ENCODE results near the gene RAD9B. TPM values are rescaled to one million over a fixed set of nuclear protein-coding genes. Genes with fewer than 3 reads are reported as not detected.
A peak's percentile ranks its signal among the peaks of the same experiment; 100 is the strongest.
"Not testable (repeated sequence)": the region's sequence is repeated elsewhere in the genome, so short reads cannot be mapped to it uniquely, and the experiment has no call there.

RAD9B gene
- total and polyA plus RNA-seq, 7 experiments from 2014 or later: 0.53 to 2.9 (median 1.0) TPM

DNA sequence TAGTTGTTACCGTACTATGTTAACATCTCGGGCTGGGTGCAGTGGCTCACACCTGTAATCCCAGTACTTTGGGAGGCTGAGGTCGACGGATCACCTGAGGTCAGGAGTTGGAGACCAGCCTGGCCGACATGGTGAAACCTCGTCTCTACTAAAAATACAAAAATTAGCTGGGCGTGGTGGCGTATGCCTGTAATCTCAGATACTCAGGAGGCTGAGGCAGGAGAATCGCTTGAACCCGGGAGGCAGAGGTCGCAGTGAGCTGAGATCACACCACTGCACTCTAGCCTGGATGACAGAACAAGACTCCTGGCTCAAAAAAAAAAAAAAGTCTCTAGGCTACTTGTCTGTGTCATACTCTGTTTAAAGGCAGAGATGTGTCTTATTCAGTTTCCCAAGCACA lies 36.4 kb upstream of the RAD9B start:
- DNase-seq; H3K9me3 ChIP-seq (ENCODE audit: control insufficient read depth in 2 of 3, low read length in 3 of 3); H3K9me3 Mint-ChIP-seq; ATAC-seq; H3K27me3 Mint-ChIP-seq; H3K27me3 ChIP-seq (ENCODE audit: control insufficient read depth in 2 of 2, insufficient read depth in 2 of 2, low read length in 2 of 2); H3K4me3 ChIP-seq (ENCODE audit: low read length); H3K27ac ChIP-seq (ENCODE audit: low read depth, low read length): not testable (repeated sequence)
- CTCF ChIA-PET: interaction anchor here (1.2 to 5.3 kb wide), 2 partner anchors 34 to 136 kb away, joined by 9 to 49 read pairs; no protein-coding TSS in a partner anchor
- peaks cover 10 to 19% of the 10 kb centered on the region in 2 donors for H3K4me1 ChIP-seq (ENCODE audit: control insufficient read depth in 2 of 2, insufficient read depth in 2 of 2, low read length in 2 of 2)
- Mint-ChIP-seq H3K4me1 (peaks cover 16 to 71% (median 40%) of the 10 kb centered on the region in 7 donors), H3K36me3 (peaks cover 0 to 14% (median 7%) of the 10 kb centered on the region in 5 donors), H3K27ac (peak overlapping the region in 1 of 9 donors; percentile 74), H3K4me3 (peak overlapping the region in 3 of 10 donors; percentile 10 to 63 (median 36))
- peaks cover 0 to 26% (median 0%) of the 10 kb centered on the region in 3 experiments for H3K36me3 ChIP-seq (ENCODE audit: control insufficient read depth in 2 of 3, insufficient read depth in 3 of 3, low read length in 3 of 3)
- intact Hi-C loops (cut with micrococcal nuclease): loop anchor here (5.0 kb wide), 3 partner anchors 87 to 468 kb away; partner anchors contain the start of genes ANKRD13A (in 1 of the 2) and GIT2 (in 1 of the 2)
- POLR2A ChIA-PET: interaction anchor here (0.6 to 5.2 kb wide), 4 partner anchors 14 to 1589 kb away, joined by 3 to 88 read pairs (median 4); partner anchors contain the start of genes ARPC3, RAD9B and VPS29

DNA sequence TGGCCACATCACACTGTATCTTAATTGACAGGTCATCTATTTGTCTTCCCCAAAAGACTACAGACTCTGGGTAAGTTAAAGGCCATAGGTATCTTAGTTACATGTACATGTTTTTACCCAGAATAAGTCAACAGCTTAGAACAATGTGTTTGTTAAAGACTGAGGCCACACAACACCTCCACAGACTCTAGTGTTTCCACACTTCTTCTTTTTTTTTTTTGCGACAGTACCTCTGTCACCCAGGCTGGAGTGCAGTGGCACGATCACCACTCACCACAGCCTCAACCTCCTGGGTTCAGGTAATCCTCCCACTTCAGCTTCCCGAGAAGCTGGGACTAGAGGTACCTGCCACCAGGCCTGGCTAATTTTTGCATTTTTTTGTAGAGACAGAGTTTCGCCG lies 35.3 kb upstream of the RAD9B start:
- Histone ChIP-seq H3K4me3 (ENCODE audit: low read length) (no peak overlapping the region), H3K27me3 (ENCODE audit: control insufficient read depth in 2 of 2, insufficient read depth in 2 of 2, low read length in 2 of 2) (no peaks in the 10 kb centered on the region), H3K9me3 (ENCODE audit: control insufficient read depth in 2 of 3, low read length in 3 of 3) (no peaks in the 10 kb centered on the region), H3K27ac (ENCODE audit: low read depth, low read length) (peak overlapping the region; percentile 90), H3K36me3 (ENCODE audit: control insufficient read depth in 2 of 3, insufficient read depth in 3 of 3, low read length in 3 of 3) (peaks cover 0 to 25% (median 0%) of the 10 kb centered on the region in 3 experiments), H3K4me1 (ENCODE audit: control insufficient read depth in 2 of 2, insufficient read depth in 2 of 2, low read length in 2 of 2) (peaks cover 10 to 19% of the 10 kb centered on the region in 2 donors)
- peaks cover 0 to 3% (median 0%) of the 10 kb centered on the region in 11 donors for H3K9me3 Mint-ChIP-seq
- POLR2A ChIA-PET: interaction anchor here (1.1 to 5.2 kb wide), 4 partner anchors 16 to 118 kb away, joined by 3 to 88 read pairs (median 4); partner anchors contain the start of genes ARPC3, RAD9B and VPS29
- H3K27me3 Mint-ChIP-seq: no peaks in the 10 kb centered on the region
- H3K36me3 Mint-ChIP-seq: peaks cover 0 to 14% (median 8%) of the 10 kb centered on the region in 5 donors
- H3K27ac Mint-ChIP-seq: peak overlapping the region in 1 of 9 donors; percentile 45
- intact Hi-C loops (cut with micrococcal nuclease): loop anchor here (5.0 kb wide), 3 partner anchors 86 to 469 kb away; partner anchors contain the start of genes ANKRD13A (in 1 of the 2) and GIT2 (in 1 of the 2)
- CTCF ChIA-PET: interaction anchor here (0.5 to 5.3 kb wide), 5 partner anchors 18 to 225 kb away, joined by 3 to 49 read pairs (median 6); partner anchors contain the start of gene ARPC3
- DNase-seq: no peak
- peaks cover 20 to 74% (median 40%) of the 10 kb centered on the region in 7 donors for H3K4me1 Mint-ChIP-seq
- H3K4me3 Mint-ChIP-seq: peak overlapping the region; percentile 21 to 100 (median 62)
- ATAC-seq: no peak

DNA sequence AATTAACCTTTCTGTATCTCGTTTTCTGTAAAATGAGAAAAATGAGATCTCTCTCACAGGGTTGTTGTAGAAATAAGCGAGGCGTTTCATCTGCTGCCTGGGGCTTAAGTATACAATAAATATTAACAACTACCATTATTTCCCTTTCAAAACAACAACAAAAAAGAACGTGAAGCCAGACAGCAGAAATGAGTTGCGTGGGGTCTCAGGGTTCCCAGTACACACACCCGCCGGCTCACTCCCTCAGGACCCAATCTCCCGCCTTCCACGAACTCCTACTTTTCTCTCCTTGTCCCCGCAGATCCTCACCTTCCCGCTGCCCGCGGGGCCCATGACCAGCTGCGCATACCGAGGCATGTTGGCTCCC lies 34.3 kb upstream of the RAD9B start:
- peak overlapping the region; percentile 90 for H3K27ac ChIP-seq (ENCODE audit: low read depth, low read length)
- peaks cover 10 to 19% of the 10 kb centered on the region in 2 donors for H3K4me1 ChIP-seq (ENCODE audit: control insufficient read depth in 2 of 2, insufficient read depth in 2 of 2, low read length in 2 of 2)
- ATAC-seq: no peak
- Mint-ChIP-seq H3K9me3 (peaks cover 0 to 3% (median 0%) of the 10 kb centered on the region in 11 donors), H3K36me3 (peaks cover 0 to 14% (median 8%) of the 10 kb centered on the region in 5 donors), H3K27ac (peak overlapping the region; percentile 88 to 98 (median 94)), H3K27me3 (no peaks in the 10 kb centered on the region), H3K4me3 (peak overlapping the region; percentile 90 to 100 (median 96)), H3K4me1 (peaks cover 20 to 68% (median 36%) of the 10 kb centered on the region in 7 donors)
- ChIA-PET CTCF (interaction anchor here (0.8 to 5.3 kb wide), 13 partner anchors 11 to 272 kb away, joined by 3 to 49 read pairs (median 6); partner anchors contain the start of genes ARPC3, RAD9B and VPS29), POLR2A (interaction anchor here (0.6 to 5.2 kb wide), 29 partner anchors 9 to 275 kb away, joined by 3 to 88 read pairs (median 5); partner anchors contain the start of genes ARPC3, ATP2A2, HVCN1 and PPP1CC)
- DNase-seq: no peak
- intact Hi-C loops (cut with micrococcal nuclease): loop anchor here (1.0 to 5.0 kb wide), 14 partner anchors 18 to 471 kb away; partner anchors contain the start of genes ARPC3 (in 2 of the 2), PPP1CC (in 2 of the 2), PPTC7 (in 2 of the 2) and RAD9B (in 2 of the 2)
- peaks cover 0 to 18% (median 0%) of the 10 kb centered on the region in 3 experiments for H3K36me3 ChIP-seq (ENCODE audit: control insufficient read depth in 2 of 3, insufficient read depth in 3 of 3, low read length in 3 of 3)
- peak overlapping the region; percentile 95 for H3K4me3 ChIP-seq (ENCODE audit: low read length)
- H3K27me3 ChIP-seq (ENCODE audit: control insufficient read depth in 2 of 2, insufficient read depth in 2 of 2, low read length in 2 of 2): no peaks in the 10 kb centered on the region
- no peaks in the 10 kb centered on the region for H3K9me3 ChIP-seq (ENCODE audit: control insufficient read depth in 2 of 3, low read length in 3 of 3)

- Histone ChIP-seq H3K36me3 (ENCODE audit: control insufficient read depth in 2 of 3, insufficient read depth in 3 of 3, low read length in 3 of 3) (peaks cover 0 to 18% (median 0%) of the 10 kb centered on the region in 3 experiments), H3K4me3 (ENCODE audit: low read length) (peak within 1 kb of the TSS; percentile 95), H3K27ac (ENCODE audit: low read depth, low read length) (peak within 1 kb of the TSS; percentile 90), H3K9me3 (ENCODE audit: control insufficient read depth in 2 of 3, low read length in 3 of 3) (no peaks in the 10 kb centered on the region), H3K4me1 (ENCODE audit: control insufficient read depth in 2 of 2, insufficient read depth in 2 of 2, low read length in 2 of 2) (peaks cover 10 to 19% of the 10 kb centered on the region in 2 donors), H3K27me3 (ENCODE audit: control insufficient read depth in 2 of 2, insufficient read depth in 2 of 2, low read length in 2 of 2) (no peaks in the 10 kb centered on the region)
- H3K4me3 Mint-ChIP-seq: peak within 1 kb of the TSS; percentile 90 to 100 (median 96)
- H3K36me3 Mint-ChIP-seq: peaks cover 0 to 14% (median 8%) of the 10 kb centered on the region in 5 donors
- H3K4me1 Mint-ChIP-seq: peaks cover 20 to 68% (median 36%) of the 10 kb centered on the region in 7 donors
- DNase-seq (peak; percentile 83 to 98 (median 98)), ATAC-seq (peak; percentile 94)
- H3K27ac Mint-ChIP-seq: peak within 1 kb of the TSS; percentile 88 to 98 (median 95)
- peaks cover 0 to 3% (median 0%) of the 10 kb centered on the region in 11 donors for H3K9me3 Mint-ChIP-seq
- CTCF ChIA-PET: interaction anchor here (0.7 to 5.3 kb wide), 16 partner anchors 12 to 356 kb away, joined by 3 to 49 read pairs (median 6); partner anchors contain the start of genes ARPC3, PPP1CC, RAD9B and VPS29
- H3K27me3 Mint-ChIP-seq: no peaks in the 10 kb centered on the region
- intact Hi-C loops (cut with micrococcal nuclease): loop anchor here (1.0 to 5.0 kb wide), 18 partner anchors 18 to 471 kb away; partner anchors contain the start of genes ARPC3 (in 2 of the 2), PPP1CC (in 2 of the 2), PPTC7 (in 2 of the 2) and RAD9B (in 2 of the 2)
- POLR2A ChIA-PET: interaction anchor here (0.5 to 5.2 kb wide), 40 partner anchors 8 to 1086 kb away, joined by 3 to 88 read pairs (median 4); partner anchors contain the start of genes ARPC3, ATP2A2, HVCN1 and PPP1CC
Observed at GRCh38 chr12:110468214-110469048, 33.7 kb upstream of the RAD9B start, which contains the start of the genes FAM216A and GPN3. FAM216A (plus strand) TSS chr12:110468845; CDS start chr12:110468876, 31 bp downstream. GPN3 (minus strand) TSS chr12:110468257; CDS start chr12:110468203, 54 bp downstream.

DNA sequence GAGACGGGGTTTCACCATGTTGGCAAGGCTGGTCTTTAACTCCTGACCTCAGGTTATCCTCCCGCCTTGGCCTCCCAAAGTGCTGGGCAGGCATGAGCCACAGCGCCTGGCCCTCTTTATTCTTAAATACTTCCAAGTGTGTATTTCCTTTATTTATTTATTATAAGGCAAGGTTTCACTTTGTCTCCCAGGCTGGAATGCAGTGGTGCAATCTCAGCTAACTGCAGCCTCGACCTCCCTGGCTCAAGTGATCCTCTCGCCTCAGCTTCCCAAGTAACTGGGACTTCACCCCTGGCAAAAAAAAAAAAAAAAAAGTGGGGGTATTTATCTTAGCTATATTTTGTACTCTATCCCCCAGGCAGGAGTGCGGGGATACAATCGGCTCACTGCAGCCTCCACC lies 26.7 kb upstream of the RAD9B start:
- H3K4me1 Mint-ChIP-seq: peaks cover under 1 to 16% (median 8%) of the 10 kb centered on the region in 7 donors
- CTCF ChIA-PET: interaction anchor here (1.1 kb wide), 1 partner anchor 127 kb away, joined by 3 read pairs; no protein-coding TSS in a partner anchor

More for the DNA sequence above, 26.7 kb upstream of the RAD9B start:
- peaks cover 0 to 9% (median 0%) of the 10 kb centered on the region in 5 donors for H3K36me3 Mint-ChIP-seq
- Histone ChIP-seq H3K4me1 (ENCODE audit: control insufficient read depth in 2 of 2, insufficient read depth in 2 of 2, low read length in 2 of 2) (no peaks in the 10 kb centered on the region), H3K36me3 (ENCODE audit: control insufficient read depth in 2 of 3, insufficient read depth in 3 of 3, low read length in 3 of 3) (no peaks in the 10 kb centered on the region), H3K27me3 (ENCODE audit: control insufficient read depth in 2 of 2, insufficient read depth in 2 of 2, low read length in 2 of 2) (no peaks in the 10 kb centered on the region), H3K4me3 (ENCODE audit: low read length) (no peak overlapping the region), H3K9me3 (ENCODE audit: control insufficient read depth in 2 of 3, low read length in 3 of 3) (no peaks in the 10 kb centered on the region), H3K27ac (ENCODE audit: low read depth, low read length) (no peak overlapping the region)
- no peaks in the 10 kb centered on the region for H3K9me3 Mint-ChIP-seq
- no peak overlapping the region for H3K4me3 Mint-ChIP-seq
- intact Hi-C loops (cut with micrococcal nuclease): no loop called here
- H3K27ac Mint-ChIP-seq: peak overlapping the region in 1 of 9 donors; percentile 8
- POLR2A ChIA-PET: no interaction called here
- no peaks in the 10 kb centered on the region for H3K27me3 Mint-ChIP-seq
- ATAC-seq: no peak
- DNase-seq: no peak

Measured in naive thymus-derived CD4-positive, alpha-beta T cell (primary cell).